Measurements from ENCODE around the gene TOP2A. TPM values are rescaled to one million over a fixed set of nuclear protein-coding genes. Genes with fewer than 3 reads are reported as not detected.

Gene TOP2A
- total RNA-seq, 1 donor from 2014 or later: 411 TPM

- intact Hi-C loops (cut with micrococcal nuclease): loop anchor here (5.0 kb wide), 1 partner anchor 36 kb away; the partner anchor contains the start of gene TOP2A
These were observed 35.3 kb upstream of the TOP2A start for GRCh38 chr17:40452921-40453378.

GRCh38 chr17:40452216-40452787, 34.6 kb upstream of the TOP2A start:
- intact Hi-C loops (cut with micrococcal nuclease): loop anchor here (5.0 kb wide), 1 partner anchor 35 kb away; the partner anchor contains the start of gene TOP2A

- intact Hi-C loops (cut with micrococcal nuclease): loop anchor here (5.0 kb wide), 1 partner anchor 34 kb away; the partner anchor contains the start of gene TOP2A
These were observed 33.7 kb upstream of the TOP2A start for GRCh38 chr17:40451420-40451819.

- intact Hi-C loops (cut with micrococcal nuclease): loop anchor here (5.0 kb wide), 1 partner anchor 33 kb away; the partner anchor contains the start of gene TOP2A
These were observed 32.5 kb upstream of the TOP2A start for GRCh38 chr17:40450175-40450574.

- intact Hi-C loops (cut with micrococcal nuclease): loop anchor here (5.0 to 10.0 kb wide), 2 partner anchors 69 to 84 kb away; partner anchors contain the start of gene GJD3
These were observed 31.1 kb upstream of the TOP2A start for GRCh38 chr17:40448639-40449261.

- intact Hi-C loops (cut with micrococcal nuclease): loop anchor here (5.0 to 10.0 kb wide), 2 partner anchors 69 to 83 kb away; partner anchors contain the start of gene GJD3
These were observed 30.5 kb upstream of the TOP2A start for GRCh38 chr17:40448213-40448638.

- intact Hi-C loops (cut with micrococcal nuclease): loop anchor here (5.0 to 10.0 kb wide), 2 partner anchors 69 to 83 kb away; partner anchors contain the start of gene GJD3
These were observed 30.1 kb upstream of the TOP2A start for GRCh38 chr17:40447806-40448205.

- intact Hi-C loops (cut with micrococcal nuclease): loop anchor here (5.0 to 10.0 kb wide), 2 partner anchors 70 to 82 kb away; partner anchors contain the start of gene GJD3
These were observed 29.5 kb upstream of the TOP2A start for GRCh38 chr17:40447148-40447644.

GRCh38 chr17:40445751-40446468, 28.2 kb upstream of the TOP2A start:
- intact Hi-C loops (cut with micrococcal nuclease): loop anchor here (2.0 to 10.0 kb wide), 3 partner anchors 71 to 87 kb away; partner anchors contain the start of gene GJD3

- intact Hi-C loops (cut with micrococcal nuclease): loop anchor here (2.0 to 10.0 kb wide), 3 partner anchors 33 to 89 kb away; partner anchors contain the start of gene GJD3
These were observed 26.5 kb upstream of the TOP2A start for GRCh38 chr17:40443988-40444899.

GRCh38 chr17:40443196-40443987, 25.7 kb upstream of the TOP2A start, which contains the start of gene IGFBP4:
TSS of gene IGFBP4 (plus strand) at chr17:40443450. CDS start at chr17:40443736, 286 bp downstream.
- intact Hi-C loops (cut with micrococcal nuclease): loop anchor here (5.0 to 10.0 kb wide), 2 partner anchors 34 to 79 kb away; partner anchors contain the start of gene GJD3

GRCh38 chr17:40442392-40443195, 24.9 kb upstream of the TOP2A start:
- intact Hi-C loops (cut with micrococcal nuclease): loop anchor here (5.0 to 10.0 kb wide), 2 partner anchors 35 to 78 kb away; partner anchors contain the start of gene GJD3

GRCh38 chr17:40440166-40440565, 22.5 kb upstream of the TOP2A start:
- intact Hi-C loops (cut with micrococcal nuclease): loop anchor here (5.0 to 10.0 kb wide), 2 partner anchors 37 to 75 kb away; partner anchors contain the start of gene GJD3

GRCh38 chr17:40437095-40437732, 19.5 kb upstream of the TOP2A start:
- intact Hi-C loops (cut with micrococcal nuclease): no loop called here

GRCh38 chr17:40436636-40437035, 18.9 kb upstream of the TOP2A start:
- intact Hi-C loops (cut with micrococcal nuclease): no loop called here

- intact Hi-C loops (cut with micrococcal nuclease): no loop called here
These were observed 16.1 kb upstream of the TOP2A start for GRCh38 chr17:40433551-40434415.
